ELR (cell line): ENCODE measurements around the gene INPP4B.

Experiments
- DNase-seq: peaks from one replicate; pipeline ENCODE4 v3.0.0-alpha.2; 2015; ENCODE audit warnings: low read depth

Gene INPP4B

DNA sequence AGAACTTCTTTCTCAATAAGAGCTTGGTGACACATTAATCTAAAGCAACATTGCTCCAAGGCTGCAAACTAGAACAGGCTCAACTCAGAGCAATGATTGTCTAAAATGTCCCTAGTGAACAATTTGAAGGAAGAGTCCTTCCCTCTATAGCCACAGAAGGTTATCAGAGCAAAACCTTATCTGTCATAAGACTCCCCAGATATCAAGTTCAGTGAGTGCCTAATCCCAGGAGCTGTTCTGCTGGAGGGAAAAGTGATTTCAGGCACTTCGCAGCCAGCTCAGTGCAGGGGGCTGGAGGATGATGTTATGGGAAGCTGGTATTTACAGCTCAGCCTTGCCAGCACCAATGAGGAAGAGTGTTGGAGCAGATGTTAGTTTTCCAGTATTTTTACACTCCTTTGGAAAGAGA is 497.5 kb downstream of the INPP4B start:
- no peak for DNase-seq

DNA sequence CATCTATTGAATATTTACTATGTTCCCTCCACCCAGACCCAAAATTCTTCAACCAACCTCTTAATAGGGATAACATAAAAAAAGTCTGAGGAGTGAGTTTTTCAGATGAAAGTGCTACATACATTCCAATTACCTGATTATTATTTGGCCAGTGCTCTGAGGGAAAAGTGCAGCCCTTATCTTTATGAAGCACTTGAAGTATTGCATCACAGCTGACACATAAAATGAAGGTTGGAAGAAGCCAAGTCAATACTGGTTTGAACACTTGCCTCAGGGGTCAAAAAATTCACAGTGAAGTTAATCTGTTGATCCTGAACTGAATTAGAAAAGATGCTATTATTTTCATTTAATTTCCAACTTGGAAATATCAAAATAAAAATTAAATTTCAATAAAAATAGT is 498.9 kb downstream of the INPP4B start:
- peak; percentile 22 for DNase-seq

DNA sequence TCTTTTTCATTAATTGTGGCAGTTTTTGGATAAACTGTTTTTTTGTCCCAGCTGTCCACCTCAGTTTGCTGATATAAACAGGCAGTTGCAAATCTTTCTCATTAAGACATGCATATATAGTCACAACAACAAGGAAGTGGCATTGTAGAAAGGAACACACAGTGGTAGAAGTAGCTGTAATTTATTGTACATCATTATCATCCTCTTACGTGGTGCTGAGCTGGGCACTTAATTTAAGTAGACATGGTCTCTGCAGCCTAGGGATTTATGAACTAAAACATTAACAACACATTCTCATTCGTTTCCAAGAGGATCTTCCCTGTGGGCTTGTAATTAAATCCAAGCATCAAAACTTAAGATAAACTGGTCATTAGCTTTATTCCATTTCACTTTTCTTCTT is 500.2 kb downstream of the INPP4B start:
- DNase-seq, result no peak

DNA sequence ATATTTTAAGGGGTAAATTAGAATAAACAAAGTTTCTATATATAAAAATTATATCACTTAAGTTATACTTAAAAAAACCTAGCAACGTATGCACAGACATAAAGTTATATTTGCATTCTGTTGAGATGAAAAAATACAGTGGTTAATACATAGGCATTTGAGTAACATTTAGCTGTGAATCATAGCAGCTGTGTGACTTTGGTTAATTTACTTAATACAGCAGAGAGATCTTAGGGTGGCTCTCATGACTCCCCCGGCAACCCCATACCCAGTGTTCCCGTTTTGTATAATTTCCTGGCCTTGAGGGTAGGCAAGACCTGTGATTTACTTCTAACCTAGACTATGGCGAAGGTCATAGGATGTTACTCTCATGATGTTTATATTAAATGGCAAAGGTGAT is 504.8 kb downstream of the INPP4B start:
- no peak for DNase-seq

DNA sequence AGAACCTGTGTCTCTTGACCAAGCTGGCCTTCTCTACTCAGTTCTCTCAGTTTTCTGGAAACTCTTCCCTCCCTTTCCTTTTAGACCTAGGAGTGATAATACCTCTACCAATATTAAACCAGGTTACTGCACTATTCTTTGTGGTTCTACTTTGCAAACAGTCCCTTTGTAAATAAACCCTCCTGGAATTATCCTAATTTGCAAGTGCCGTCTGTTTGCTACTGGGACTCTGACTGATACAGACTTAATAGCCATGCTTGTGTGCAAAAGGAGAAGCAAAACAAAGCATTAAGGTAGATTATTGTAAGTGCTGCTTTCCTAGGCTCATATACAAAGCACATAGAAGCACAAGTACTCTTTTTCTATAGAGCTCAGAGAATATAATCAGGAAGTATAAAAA is 507.0 kb downstream of the INPP4B start:
- no peak for DNase-seq

DNA sequence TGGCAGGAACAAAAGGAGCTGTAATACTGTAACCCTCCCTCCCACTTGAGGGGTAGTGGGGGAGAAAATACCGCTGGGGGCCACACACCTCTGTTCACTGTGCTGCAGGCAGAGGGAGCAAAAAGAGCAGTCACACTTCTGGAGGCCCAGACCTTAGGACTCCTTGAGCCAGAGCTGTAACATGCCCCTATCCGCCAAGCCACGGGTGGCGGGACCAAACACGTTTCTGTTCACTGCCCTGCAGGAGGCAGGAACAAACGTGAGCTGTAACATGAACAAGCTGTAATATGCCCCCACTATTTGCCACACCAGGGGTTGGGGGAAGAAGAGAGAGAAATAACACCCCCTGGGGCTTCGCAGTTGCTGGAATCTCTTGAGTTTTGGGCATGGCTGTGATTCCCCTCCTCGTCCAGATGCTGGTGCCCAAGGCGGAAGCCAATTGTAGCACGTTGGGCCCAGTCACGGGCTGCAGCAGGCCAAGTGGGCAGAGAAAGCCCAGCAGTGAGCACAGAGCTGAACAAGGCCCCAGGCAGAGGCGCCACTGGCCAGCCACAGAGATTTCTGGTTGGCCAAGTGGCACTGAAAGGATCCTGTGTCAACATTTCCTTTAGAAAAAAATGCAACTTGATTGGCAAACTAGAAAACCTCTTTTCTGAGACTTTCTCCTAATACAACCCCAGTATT is 509.7 kb downstream of the INPP4B start:
- DNase-seq, result no peak

DNA sequence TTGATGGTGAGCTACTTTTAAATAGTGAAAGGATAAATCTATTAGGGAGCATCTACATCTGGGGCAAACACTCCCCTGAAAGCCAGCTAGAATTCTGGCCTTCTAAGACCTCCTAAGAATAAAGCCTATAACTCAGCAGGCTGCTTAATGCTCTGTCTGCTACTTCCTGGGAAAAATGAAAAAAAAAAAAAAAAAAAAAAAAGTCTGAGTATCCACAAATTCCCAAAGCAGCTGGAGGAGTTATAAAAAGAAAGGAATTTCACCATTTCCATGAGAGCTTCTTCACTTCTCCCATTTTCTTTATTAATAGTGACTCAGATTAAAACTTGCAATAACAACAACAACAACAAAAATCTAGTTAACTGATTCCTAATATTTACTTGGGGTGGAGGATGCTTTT is 511.2 kb downstream of the INPP4B start:
- DNase-seq, result no peak

DNA sequence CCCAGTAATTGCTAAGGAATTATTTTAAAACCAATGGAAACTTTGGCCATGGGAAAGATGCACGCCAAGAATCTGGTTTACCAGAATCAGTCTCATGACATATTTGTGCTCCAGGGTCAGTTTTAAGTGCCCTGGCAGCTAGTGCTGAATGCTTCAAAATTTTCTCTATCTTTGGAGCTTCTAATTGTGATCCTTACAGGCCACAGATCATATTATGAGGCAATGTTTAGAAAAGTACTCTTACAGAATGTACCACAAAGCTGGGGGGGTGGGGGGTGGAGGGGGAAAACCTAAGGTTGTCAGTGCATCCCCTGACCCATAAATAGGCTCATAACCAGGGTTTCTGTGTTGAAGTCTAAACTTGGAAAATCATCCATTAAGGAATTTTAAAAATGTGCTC is 514.5 kb downstream of the INPP4B start:
- DNase-seq, result no peak

DNA sequence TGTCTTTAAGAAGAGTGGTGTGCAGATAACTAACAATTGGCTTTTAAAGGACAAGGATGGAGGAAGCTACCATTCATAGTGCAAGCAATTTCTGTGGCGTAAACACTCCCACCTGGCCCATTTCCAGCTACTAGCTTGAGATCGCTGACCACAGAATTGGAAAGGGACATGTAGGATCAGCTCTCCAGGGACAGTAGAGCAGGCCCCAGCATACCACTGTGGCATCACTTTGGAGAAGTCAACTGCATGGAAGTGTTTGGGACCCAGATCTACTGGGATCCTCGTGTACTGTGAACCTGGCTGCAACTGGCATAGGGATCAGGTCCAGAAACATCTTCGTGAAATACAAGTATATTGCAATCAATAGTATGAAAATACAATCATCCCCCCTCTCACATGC is 515.0 kb downstream of the INPP4B start:
- DNase-seq, result no peak

DNA sequence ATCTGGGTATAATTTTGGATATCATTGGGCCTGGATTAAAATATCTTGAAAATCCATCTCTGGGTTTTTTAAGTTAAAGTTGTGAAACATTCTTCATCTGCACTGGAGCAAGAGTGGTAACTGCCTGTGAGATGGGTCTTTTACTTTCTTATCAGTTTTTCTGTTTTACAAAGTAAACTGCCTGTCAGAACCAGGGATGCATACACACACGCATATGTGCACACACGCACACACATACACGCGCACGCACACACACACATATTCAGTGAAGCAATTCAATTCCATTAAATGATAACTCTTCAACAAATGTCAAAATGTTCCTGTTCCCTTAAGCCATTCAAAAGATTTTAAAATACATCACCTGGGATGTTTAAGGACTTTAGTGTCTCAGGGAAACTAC is 515.8 kb downstream of the INPP4B start:
- no peak for DNase-seq

DNA sequence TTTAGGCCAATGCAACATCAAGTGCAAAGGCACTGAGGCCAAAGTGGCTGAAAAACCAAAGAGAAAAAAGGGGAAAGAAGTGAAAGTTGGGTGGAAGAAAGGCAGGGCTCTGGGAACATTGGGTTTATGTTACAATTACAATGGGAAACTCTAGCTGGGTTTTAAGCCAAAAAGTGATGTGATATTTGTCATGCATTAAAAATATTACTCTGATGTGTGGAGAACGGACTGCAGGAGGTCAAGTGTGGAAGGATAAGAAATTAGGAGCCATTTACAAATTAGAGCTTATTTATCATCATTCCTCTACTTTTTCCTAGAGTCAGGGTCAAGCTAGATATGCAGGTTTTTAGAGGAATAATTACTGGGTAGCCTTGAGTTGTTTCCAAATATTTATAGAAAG is 516.8 kb downstream of the INPP4B start:
- DNase-seq, result no peak

DNA sequence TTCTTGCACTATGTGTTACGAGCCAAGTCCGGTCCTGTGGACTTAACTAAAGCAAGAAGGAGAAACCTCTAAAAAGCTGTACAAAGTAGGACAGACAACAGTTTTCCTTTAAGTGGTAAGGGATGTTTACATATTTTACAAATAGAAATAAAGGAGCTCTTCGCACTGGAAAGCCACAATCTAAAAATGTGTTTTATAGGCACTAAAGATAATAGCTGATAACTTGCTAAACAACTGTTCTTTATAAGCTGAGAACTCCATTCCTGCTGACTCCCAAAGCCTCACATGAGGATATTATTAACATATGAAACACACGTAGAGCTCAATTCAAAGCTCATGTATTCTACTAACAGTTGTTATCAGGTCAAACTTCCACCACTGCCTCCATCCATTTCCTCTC is 519.9 kb downstream of the INPP4B start:
- no peak for DNase-seq

DNA sequence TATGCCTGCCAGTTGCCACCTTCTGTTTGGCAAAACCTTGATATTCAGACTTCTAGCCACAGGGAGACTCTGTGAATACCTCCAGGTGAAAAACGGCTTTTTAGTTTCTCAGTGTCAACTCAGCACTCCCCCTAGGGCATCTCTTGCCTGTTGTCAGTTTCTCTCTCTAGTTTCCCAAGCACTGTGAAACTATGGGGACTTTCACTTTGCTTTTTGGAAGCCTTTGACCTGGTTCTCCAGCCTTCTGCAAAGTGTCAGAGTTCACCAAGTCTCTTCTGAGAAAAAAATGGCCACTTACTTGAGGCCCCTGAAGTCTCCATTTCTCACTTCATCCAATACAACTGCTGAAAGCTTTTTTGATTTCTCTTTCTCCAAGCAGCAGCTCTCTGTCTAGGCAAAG is 521.5 kb downstream of the INPP4B start:
- DNase-seq, result no peak

DNA sequence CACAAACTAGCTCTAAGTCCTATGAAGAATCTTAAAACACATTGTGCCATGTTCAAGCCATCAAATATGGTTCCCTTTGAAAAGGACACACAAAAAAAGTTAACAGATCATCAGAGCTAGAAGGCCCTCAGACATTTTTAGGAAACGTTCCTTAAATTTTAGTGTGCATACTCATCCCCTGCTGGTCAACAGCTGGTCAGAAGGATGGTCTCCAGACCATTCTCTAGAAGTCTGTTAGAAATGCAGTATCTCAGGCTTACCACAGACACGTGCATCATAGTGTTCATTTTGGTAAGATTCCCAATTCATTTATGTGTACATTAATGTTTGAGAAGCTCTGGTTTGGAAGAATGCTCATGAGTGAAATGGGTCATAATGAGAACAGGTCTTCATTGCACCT is 523.1 kb downstream of the INPP4B start:
- no peak for DNase-seq

DNA sequence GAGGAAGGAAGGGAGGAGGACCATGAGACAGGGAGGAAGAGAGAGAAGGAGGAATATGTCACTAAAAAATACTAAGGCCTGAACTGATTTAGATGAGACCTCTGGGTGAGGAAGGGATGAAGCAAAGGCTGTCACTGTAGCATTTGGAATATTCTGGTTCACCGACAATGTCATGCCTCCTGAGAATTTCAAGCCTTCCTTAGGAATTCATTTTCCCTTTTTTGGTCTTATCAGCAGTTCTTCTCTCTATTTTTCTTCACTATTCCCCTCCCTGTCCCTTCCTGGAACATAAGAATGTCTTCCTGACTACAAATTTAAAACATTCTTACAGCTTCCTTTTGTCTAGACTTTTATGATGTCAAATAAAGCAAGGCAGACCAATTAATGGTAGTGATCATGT is 527.8 kb downstream of the INPP4B start:
- no peak for DNase-seq

DNA sequence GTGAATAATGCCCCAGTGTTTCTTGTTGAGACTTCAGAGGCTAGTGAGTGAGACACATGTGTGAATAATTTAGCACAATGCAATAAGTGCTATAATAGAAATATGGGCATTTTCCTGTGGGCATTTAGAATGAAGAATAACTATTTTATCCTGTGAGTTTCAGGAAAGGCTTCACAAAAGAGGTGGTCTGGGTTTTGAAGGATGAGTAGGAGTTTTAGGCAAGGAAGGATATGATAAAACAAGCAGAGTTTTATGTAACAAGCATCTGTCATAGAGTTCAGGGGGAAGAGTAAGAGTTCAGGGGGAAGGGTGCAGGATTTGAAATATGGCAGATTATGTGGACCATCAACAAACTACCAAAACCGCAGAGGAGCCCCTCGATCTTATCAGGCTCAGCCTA is 529.2 kb downstream of the INPP4B start:
- no peak for DNase-seq

DNA sequence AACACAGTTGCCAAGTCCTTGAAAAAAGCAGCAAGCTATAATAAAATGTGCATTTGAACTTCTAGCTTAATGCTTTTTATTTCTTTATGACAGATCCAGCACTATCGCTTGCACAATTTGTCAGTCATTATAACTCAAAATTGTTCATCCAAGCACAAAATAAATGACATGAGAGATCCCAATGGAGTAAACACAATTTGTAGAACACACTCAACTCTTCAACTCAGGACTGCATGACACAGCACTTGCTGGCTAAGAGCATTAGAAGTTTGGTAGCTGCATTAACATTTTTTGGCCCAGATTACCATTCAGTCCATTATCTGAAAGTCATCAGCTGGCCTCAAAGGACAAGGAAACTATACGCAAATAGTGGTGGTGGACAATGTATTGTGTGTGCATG is 530.1 kb downstream of the INPP4B start:
- DNase-seq, result no peak

DNA sequence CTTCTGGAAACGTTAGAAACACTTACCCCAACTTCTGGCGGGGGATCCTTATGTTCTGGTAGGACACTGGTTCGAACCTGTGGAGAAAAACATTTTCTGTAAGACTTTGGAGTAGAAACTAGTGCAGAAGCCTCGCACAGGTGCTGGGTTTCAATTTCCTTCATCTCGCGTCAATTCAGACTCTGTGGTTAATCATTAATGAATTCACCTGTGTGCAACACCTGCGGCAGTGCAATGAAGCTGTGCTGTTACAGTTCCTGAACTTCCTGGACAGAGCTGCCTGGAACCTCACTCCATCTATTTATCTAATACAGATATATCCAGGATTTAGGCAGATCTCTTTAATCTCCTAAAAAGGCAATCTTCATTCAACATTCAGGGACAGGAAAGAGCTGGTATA is 531.4 kb downstream of the INPP4B start:
- no peak for DNase-seq

DNA sequence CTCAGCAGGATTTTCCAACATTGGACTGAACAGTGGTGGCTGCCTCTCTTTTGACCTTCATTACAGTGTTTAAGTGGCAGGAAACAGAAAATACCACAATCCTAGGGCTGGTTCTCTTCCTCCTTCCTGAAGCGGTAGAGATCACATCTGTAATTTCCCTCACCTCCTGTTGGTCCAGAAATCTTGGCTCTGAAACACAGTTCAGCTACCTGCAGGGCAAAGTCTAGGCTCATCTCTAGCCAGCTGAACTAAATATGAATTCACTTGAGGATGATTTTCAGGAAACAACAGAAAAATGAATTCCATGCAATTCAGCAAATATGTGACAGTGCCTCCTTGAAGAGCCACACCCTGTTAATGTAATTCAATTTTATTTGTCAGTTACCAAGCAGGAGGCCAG is 531.9 kb downstream of the INPP4B start:
- no peak for DNase-seq

DNA sequence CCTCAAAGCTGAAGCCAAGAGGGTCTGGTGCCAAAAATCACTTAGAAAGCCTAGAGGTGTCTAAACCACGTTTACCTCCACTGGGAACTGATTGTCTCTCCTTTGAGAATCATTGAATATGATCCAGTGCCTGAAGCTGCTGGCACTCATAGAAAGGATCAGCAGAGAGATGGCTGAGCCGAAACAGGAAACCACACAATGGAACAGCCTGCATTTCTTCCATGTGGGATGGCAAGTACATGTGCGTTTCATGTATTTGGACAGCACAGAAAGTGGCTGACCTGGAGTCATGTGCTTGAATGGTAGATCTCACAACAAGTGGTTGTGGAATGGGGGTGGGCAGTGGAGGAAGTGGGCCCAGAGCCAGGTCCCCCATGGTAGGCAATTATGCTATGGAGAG is 533.7 kb downstream of the INPP4B start:
- no peak for DNase-seq

DNA sequence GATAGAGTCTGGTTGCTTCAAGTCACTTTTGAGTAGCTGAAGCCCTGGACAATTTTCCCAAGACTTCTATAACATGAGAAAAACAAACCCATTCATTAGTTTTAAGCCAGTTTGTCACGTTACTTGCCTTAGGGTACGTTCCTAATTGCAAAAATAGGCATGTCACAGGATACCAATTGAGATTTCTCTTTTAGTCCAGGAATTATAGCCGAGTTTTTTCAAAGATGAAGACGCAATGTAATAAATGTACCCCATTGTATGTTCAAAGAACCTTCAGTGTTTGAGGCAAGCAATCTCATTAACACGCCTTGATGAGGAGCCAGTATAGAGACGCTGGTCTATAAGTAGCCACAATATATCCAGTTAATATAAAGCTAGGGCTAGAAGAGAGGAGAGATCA is 534.2 kb downstream of the INPP4B start:
- no peak for DNase-seq

DNA sequence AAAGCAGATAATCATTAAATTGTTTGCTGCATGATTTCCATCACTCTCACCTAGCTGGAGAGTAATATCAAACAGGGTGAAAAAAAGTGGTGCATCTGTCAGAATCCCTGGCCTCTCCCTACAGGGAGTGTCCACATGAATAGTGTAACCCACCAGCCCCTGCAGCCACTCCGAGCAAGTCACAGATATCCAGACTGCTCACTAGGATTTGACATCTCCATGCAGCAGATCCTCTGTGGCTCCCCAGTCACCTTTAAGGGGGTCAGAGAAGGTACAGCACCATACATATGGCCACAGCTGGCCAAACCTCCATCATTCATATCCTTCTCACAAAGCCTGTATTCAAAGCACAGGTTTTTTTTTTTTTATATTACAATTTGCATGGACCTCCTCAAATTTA is 536.3 kb downstream of the INPP4B start:
- DNase-seq, result no peak

DNA sequence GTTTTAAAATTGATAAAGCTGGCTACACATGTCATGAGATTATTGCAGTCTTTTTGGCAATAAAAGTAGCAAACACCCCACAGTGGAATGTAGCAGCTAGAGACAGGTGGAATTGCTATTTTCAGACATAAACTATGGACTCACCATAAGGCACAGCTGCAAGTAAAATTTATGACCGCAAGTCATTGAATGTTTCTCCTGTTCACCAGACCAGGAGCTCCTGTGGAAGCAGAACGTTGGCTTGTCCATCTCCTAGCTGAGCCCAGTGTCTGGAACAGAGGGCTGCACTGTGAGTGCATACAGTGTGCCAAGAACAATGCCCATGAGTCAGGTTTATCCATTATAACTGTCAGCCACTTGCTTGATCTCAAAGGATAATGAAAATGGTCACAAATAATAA is 538.2 kb downstream of the INPP4B start:
- DNase-seq, result no peak

DNA sequence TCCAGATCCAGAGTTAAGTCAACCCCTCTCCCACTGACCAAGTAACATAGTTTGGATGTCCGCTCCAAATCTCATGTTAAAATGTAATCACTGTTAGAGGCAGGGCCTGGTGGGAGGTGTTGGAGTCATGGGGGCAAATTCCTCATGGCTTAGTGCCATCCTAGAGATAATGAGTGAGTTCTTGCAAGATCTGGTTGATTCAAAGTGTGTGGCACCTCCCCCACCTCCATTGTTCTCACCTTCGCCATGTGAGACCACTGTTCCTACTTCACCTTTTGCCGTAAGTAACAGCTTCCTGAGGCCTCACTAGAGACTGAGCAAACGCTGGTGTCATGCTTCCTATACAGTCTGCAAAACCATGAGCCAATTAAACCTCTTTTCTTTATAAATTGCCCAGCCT is 548.8 kb downstream of the INPP4B start:
- no peak for DNase-seq

DNA sequence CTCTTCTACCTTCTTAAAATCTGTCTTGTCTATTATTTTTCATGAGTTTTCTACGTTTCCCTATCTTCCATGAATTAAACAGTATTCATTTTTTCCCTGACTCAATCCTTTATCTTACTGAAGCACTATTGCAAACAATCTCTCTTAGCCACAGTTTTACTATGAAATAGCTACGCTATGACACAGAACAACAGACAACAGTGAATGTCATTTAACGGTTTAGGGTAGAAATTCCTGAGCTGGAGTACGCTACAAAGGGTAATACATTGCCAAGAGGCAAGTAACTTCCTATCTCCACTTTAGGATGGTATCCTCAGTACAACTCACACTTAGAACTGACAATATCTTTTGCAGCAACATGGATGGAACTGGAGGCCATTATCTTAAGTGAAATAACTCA is 552.6 kb downstream of the INPP4B start:
- DNase-seq, result peak; percentile 17
